G401 (cell line): ENCODE results near the gene RTKN. TPM values are rescaled to one million over a fixed set of nuclear protein-coding genes. Genes with fewer than 3 reads are reported as not detected.

ENCODE experiments used
- DNase-seq: peaks from one replicate; pipeline ENCODE4 v3.0.0-alpha.2; 2015; ENCODE audit warnings: low spot score
- in situ Hi-C: cut with HindIII; loops from 2 replicates; pipeline ENCODE4 v1.10.0; 2016; ENCODE audit warnings: low sequenced_read_pairs, mixed read lengths
- total RNA-seq: library from RNA; depleted of rRNA; stranded (reverse); fragments of >200 nt; shearing (Covaris generic); gene quantifications from 2 replicates; pipeline ENCODE4 v1.2.3, GENCODE V29; 2014

RTKN gene
- total RNA-seq, 1 experiment from 2014 or later, result 46.5 TPM

GRCh38 chr2:74440378-74441169 lies 1.2 kb downstream of the RTKN start:
- DNase-seq, result peak; percentile 53
- in situ Hi-C loops, result no loop called here

GRCh38 chr2:74439803-74440377 lies 1.8 kb downstream of the RTKN start:
- in situ Hi-C loops, result no loop called here
- DNase-seq, result no peak

- in situ Hi-C loops, result no loop called here
These were observed 2.4 kb downstream of the RTKN start for GRCh38 chr2:74439373-74439772.

GRCh38 chr2:74438248-74438647 lies 3.5 kb downstream of the RTKN start:
- in situ Hi-C loops, result no loop called here
- DNase-seq, result no peak

More at GRCh38 chr2:74439373-74439772, 2.4 kb downstream of the RTKN start:
- DNase-seq, result no peak

GRCh38 chr2:74436848-74437695 lies 4.7 kb downstream of the RTKN start:
- in situ Hi-C loops, result no loop called here
- no peak for DNase-seq

- DNase-seq, result no peak
These were observed 5.5 kb downstream of the RTKN start for GRCh38 chr2:74436111-74436805.

GRCh38 chr2:74430502-74430901 lies 11.2 kb downstream of the RTKN start:
- DNase-seq, result no peak
- in situ Hi-C loops, result no loop called here

More at GRCh38 chr2:74436111-74436805, 5.5 kb downstream of the RTKN start:
- in situ Hi-C loops, result no loop called here

GRCh38 chr2:74429487-74430451 lies 12.0 kb downstream of the RTKN start:
- DNase-seq, result no peak
- in situ Hi-C loops, result no loop called here

- no peak for DNase-seq
- in situ Hi-C loops, result no loop called here
These were observed 13.1 kb downstream of the RTKN start for GRCh38 chr2:74428675-74429074.

GRCh38 chr2:74427551-74427950 lies 14.2 kb downstream of the RTKN start:
- in situ Hi-C loops, result no loop called here

GRCh38 chr2:74426181-74426758 lies 15.5 kb downstream of the RTKN start:
- in situ Hi-C loops, result no loop called here
- DNase-seq, result no peak

More at GRCh38 chr2:74427551-74427950, 14.2 kb downstream of the RTKN start:
- DNase-seq, result no peak

GRCh38 chr2:74425523-74425922 lies 16.2 kb downstream of the RTKN start:
- in situ Hi-C loops, result no loop called here
- no peak for DNase-seq

- DNase-seq, result no peak
These were observed 16.7 kb downstream of the RTKN start for GRCh38 chr2:74424995-74425406.

GRCh38 chr2:74424139-74424992 lies 17.4 kb downstream of the RTKN start:
- no peak for DNase-seq
- in situ Hi-C loops, result no loop called here

More at GRCh38 chr2:74424995-74425406, 16.7 kb downstream of the RTKN start:
- in situ Hi-C loops, result no loop called here

- in situ Hi-C loops, result no loop called here
- DNase-seq, result no peak
These were observed 18.3 kb downstream of the RTKN start for GRCh38 chr2:74423231-74424095.

- in situ Hi-C loops, result no loop called here
- peak; percentile 94 for DNase-seq
These were observed 20.4 kb downstream of the RTKN start, which contains the start of the genes C2orf81 and WDR54 for GRCh38 chr2:74421221-74421870. Gene C2orf81, minus strand, starts transcription at chr2:74421619. Its CDS starts 59 bp downstream, at chr2:74421560. Gene WDR54, plus strand, starts transcription at chr2:74421730. Its CDS starts 424 bp downstream, at chr2:74422154.
